Activated gamma-delta T cell treated with Interleukin-2 at 50 U/mL for 16 hours (primary cell): Measurements from ENCODE around the gene TRANK1.
"Not testable (repeated sequence)": the region's sequence is repeated elsewhere in the genome, so short reads cannot be mapped to it uniquely, and the experiment has no call there.

ENCODE experiments used
- DNase-seq: peaks from one replicate; pipeline ENCODE4 v3.0.0-alpha.2; 2020

Gene TRANK1

GRCh38 chr3:36944641-36945270, at the start of gene TRANK1:
Gene TRANK1 (minus strand): TSS chr3:36945054. CDS start chr3:36944809, 245 bp downstream.
- peak; percentile 76 for DNase-seq

GRCh38 chr3:36993326-36994283, 48.8 kb upstream of the TRANK1 start, which contains the start of gene MLH1:
Gene MLH1 (plus strand): TSS chr3:36993518. CDS start chr3:36993548, 30 bp downstream.
- peak; percentile 99 for DNase-seq

DNA sequence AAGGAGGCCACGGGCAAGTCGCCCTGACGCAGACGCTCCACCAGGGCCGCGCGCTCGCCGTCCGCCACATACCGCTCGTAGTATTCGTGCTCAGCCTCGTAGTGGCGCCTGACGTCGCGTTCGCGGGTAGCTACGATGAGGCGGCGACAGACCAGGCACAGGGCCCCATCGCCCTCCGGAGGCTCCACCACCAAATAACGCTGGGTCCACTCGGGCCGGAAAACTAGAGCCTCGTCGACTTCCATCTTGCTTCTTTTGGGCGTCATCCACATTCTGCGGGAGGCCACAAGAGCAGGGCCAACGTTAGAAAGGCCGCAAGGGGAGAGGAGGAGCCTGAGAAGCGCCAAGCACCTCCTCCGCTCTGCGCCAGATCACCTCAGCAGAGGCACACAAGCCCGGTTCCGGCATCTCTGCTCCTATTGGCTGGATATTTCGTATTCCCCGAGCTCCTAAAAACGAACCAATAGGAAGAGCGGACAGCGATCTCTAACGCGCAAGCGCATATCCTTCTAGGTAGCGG, 48.0 kb upstream of the TRANK1 start, which contains the start of gene EPM2AIP1:
Gene EPM2AIP1, minus strand, starts transcription at position 326 of the 520 bp plus-strand sequence. Its CDS starts 54 bp downstream, at position 272.
- no peak for DNase-seq

- DNase-seq: no peak
Measured at GRCh38 chr3:36991923-36992805, 47.3 kb upstream of the TRANK1 start.

DNA sequence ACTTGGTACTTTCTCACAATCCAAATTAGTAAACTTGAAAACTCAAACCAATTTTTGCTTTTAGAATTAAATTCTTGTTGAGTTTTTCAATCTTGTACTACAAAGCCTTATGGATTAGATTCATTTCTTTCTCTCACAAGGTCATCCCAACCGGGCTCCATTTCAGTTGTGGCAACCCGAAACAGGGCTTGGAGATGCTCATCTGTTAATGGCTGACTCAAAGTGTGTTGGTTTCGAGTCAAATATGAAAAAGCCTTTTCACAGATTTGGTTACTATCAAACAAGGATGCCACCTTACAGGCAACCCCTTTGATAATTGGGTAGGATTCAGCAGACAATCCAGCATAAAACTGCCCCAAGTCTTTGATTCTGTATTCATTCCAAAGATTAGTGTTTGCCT, 46.3 kb upstream of the TRANK1 start:
- no peak for DNase-seq

DNA sequence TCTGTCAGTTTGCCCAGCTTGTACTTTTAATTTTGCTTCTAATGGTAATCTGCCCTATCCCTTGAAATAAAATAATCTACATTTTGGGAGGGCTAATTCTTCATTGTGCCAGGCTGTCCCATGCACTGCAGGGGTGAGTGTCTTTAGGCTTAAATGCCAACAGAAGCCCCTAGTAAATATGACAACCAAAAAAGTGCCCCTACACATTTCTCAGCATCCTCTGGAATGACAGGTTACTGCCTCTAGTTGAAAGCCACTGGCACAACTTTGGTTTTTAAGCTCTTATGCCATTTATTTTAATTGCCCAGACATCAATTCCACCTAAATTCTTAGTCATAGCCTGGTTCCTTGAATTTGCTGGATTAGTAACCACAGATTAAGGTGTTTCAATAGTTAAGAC, 44.7 kb upstream of the TRANK1 start:
- DNase-seq: no peak

- DNase-seq: no peak
Measured at GRCh38 chr3:36989005-36989404, 44.2 kb upstream of the TRANK1 start.

DNA sequence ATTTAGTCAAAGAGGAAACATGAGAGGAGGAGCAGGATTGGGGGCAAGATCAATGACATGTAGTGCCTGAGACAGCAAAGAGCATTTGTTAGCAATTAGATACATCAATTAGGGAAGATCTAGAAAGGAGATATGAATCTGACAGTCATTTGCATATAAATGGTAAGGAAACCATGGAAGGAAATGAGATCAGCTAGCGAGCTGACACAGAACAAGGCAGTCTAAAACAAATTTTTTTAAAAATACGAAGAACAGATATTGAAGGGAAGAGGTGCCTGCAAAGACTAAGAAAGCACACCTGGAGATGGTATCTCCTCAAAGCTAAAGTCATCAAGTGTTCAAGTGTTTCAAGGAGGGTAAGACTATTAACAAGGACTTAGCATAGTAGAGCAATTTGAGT, 43.5 kb upstream of the TRANK1 start:
- no peak for DNase-seq

DNA sequence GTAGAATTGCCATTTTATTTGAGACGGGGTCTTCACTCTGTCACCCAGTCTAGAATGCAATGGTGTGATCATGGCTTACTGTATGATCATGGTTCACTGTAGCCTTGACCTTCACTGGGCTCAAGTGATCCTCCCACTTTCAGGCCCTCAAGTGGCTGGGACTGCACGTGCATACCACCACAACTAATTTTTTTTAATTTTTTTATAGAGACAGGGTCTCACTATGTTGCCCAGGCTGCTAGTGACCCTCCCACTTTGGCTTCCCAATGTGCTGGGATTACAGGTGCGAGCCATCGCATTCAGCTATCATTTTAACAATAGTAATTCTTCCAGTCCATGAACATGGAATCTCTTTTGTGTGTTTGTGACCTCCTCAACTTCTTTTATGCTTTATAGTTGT, 36.2 kb upstream of the TRANK1 start:
- no peak for DNase-seq

- no peak for DNase-seq
Measured at GRCh38 chr3:36973139-36973538, 28.3 kb upstream of the TRANK1 start.

DNA sequence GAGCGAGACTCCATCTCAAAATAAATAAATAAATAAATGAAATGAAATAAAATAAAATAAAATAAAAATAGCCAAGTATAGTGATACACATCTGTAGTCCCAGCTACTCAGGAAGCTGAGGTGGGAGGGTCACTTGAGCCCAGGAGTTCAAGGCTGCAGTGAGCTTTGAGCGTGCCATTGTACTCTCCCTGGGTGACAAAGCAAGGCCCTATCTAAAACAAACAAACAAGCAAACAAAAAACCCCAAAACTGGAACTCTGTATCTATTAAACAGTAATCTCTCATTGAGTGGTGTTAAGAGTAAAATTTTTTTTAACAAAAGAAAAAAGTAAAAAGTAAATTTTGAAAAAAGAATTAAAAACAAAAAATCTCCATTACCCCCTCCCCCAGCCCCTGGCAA, 27.3 kb upstream of the TRANK1 start:
- no peak for DNase-seq

DNA sequence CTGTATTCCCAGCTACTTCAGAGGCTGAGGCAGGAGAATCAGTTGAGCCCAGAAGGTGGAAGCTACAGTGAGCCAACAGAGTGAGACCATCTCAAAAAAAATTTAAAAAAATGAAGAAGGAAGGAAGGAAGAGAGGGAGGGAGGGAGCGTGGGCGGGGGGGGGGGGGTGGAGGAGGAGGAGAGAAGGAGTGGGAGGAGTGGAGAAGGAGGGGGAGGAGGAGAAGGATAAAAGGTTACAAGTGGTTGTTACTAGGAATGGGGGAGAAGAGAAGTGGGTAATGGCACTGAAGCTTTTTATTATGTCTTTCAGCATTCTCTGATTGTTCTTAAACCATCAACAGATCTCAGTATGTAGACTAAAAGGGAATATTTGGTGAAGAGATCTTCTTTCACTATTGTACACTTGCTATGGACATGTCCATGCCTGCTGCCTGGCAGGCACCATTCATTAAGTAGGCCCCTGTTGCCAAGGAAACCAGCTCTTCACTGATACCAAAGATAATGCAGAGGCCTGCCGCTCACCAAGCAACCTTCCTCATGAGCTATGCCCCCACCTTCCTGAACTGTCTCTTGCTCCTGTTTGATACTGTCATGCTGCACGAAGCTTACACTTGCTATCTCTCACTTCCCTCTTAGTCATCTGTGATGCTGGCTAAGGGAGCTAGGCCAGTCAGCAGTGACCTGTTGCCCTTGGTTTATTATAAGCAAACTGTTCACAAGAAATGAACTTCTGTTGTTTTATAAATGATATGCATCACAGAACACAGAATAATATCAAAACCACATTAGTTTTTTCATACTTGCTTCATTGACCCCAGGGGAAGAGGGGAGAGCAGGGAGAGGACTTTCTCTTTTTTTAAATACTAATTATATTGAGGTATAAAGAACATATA, 24.9 kb upstream of the TRANK1 start:
- peak; percentile 9 for DNase-seq

DNA sequence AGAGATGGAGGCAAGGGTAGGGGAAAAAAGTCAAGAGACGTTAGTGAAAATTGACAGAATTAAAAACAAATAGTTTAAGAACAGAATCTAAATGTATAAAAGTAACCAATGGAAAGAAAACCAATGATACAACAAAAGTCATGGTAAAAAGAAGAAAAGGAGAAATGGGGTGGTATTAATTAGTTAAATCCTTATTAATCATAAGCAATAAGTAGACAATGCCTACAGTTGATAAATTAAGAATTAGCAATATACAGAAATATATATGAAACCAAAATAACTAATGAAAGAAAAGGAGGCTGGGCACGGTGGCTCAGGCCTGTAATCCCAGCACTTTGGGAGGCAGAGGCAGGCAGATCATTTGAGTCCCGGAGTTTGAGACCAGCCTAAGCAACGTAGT, 24.2 kb upstream of the TRANK1 start:
- DNase-seq: no peak

DNA sequence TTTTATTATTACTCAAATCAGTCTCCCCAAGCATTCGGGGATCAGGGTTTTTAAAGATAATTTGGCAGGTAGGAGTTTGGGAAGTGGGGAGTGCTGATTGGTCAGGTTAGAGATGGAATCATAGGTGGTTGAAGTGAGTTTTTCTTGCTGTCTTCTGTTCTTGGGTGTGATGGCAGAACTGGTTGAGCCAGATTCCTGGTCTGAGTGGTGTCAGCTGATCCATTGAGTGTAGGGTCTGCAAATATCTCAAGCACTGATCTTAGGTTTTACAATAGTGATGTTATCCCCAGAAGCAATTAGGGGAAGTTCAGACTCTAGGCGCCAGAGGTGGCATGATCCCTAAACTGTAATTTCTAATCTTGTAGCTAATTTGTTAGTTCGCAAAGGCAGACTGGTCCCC, 20.6 kb upstream of the TRANK1 start:
- no peak for DNase-seq

DNA sequence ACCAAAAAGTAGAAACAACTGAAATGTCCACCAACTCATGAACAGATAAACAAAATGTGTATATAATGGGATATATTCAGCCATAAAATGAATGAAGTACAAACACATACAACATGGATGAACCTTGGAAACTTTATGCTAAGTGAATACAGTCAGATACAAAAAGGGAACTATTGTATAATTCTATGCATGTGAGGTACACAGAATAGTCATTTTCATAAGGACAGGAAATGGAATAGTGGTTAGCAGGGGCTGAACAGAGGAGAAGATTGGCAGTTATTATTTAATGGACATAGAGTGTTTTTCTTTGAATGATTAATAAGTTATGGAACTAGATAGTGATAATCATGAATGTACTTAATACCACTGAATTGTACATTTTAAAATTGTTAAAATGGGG, 20.0 kb upstream of the TRANK1 start:
- no peak for DNase-seq

DNA sequence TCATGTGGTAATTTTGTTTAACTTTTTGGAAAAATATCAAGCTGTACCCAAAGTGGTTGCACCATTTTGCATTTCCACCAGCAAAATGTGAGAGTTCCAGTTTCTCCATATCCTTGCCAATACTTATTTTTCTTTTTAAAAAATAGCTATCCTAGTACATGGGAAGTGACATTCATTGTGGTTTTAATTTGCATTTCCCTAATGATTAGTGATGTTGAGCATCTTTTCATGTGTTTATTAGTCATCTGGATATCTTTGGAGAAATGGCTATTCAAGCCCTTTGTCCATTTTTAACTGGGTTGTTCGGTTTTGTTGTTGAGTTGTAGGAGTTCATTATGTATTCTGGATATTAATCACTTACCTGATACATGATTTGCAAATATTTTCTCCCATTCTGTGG, 19.5 kb upstream of the TRANK1 start:
- no peak for DNase-seq

DNA sequence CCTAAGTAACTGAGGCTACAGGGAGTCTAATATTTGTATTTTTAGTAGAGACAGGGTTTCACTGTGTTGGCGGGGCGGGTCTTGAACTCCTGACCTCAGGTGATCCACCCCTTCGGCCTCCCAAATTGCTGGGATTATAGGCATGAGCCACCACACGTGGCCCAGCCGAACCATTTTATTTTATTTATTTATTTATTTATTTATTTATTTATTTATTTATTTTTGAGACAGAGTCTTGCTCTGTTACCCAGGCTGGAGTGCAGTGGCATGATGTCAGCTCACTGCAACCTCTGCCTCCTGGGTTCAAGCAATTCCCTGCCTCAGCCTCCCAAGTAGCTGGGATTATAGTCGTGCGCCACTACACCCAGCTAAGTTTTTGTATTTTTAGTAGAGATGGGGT, 18.2 kb upstream of the TRANK1 start:
- DNase-seq: not testable (repeated sequence)

DNA sequence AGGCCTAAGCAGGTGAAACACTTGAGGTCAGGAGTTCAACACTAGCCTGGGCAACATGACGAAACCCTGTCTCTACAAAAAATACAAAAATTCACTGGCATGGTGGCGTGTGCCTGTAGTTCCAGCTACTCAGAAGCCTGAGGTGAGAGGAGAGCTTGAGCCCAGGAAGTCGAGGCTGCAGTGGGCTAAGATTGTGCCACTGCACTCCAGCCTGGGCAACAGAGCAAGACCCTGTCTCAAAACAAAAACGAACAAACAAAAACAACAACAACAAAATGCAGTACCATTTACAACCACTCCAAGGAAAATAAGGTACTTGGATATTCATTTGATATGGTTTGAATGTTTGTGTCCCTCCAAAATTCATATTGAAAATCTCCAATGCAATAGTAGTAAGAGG, 15.6 kb upstream of the TRANK1 start:
- DNase-seq: no peak

DNA sequence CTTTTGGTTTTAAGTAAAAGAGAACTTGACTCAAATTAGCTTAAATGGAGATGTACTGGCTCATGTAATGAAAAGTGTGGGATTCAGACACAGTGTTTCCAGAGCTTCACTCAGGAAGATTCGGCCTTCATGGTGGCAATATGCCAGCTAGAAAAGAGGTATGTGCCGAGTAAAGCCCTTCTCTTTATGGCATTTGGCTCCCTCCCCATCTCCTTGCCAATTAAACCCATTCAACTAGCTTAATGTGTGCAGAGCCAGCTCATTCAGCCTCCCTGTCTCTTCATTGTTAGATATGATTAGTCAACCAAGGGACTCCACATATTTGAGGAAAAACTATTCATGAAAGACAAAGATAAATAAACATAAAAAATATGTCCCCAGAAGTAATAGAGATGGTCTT, 15.0 kb upstream of the TRANK1 start:
- no peak for DNase-seq

DNA sequence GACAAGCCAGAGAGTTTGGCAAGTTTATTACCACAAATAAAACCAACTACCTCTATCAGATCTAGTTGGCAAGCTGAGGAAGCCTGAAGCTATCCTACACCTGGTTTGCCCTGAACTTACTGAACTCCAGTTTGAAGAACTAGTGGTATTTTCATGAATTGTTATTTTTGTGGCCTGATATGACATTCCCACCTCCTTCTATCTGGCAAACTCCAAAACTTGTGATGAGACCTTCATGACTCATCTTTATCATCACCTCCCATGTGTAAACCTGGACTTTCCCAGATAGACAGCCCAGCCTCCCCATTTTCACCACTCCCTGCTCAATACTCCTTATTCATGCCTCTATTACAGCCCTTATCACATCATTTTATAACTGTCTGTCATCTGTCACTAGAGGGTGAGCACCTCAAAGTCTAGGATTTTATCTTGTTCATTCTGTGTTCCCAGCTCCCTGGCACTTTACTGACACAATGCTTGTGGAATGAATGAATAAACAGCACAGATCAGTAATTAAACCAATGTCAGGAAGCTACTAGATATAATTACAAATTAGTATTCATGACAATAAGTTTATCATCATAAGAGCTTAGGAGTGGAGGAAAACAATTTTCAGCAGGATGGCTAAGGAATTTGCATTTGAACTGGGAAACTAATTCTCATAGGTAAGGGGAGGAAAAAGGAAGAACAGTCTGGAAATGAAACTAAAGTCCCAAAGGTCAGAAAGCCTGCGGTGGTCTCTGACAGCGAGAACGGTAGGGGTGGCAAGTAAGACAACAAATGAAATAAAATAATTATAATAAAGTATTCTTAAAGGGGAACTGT, 13.2 kb upstream of the TRANK1 start:
- DNase-seq: no peak

- no peak for DNase-seq
Measured at GRCh38 chr3:36957063-36957462, 12.2 kb upstream of the TRANK1 start.
